Transverse colon (tissue), 4 donors: ENCODE data around the gene NTN3. TPM values are rescaled to one million over a fixed set of nuclear protein-coding genes. Genes with fewer than 3 reads are reported as not detected.

ENCODE experiments used
- DNase-seq: peaks from one replicate; pipeline ENCODE4 v3.0.0-alpha.2; 2019
- H3K27ac ChIP-seq, 4 donors: fragments of 200-600 bp; sonication (generic); 2 replicates each; pipeline ENCODE4 v1.5.1; 2016 to 2018; ENCODE audit warnings: inconsistent platforms in 4 of 4
- H3K27me3 ChIP-seq: fragments of 200-600 bp; sonication (generic); 2 replicates; pipeline ENCODE4 v1.5.1; 2017; ENCODE audit warnings: inconsistent platforms
- H3K36me3 ChIP-seq, 4 donors: fragments of 200-600 bp; sonication (generic); 2 replicates each; pipeline ENCODE4 v1.5.1; 2017 to 2019; ENCODE audit warnings: inconsistent platforms in 4 of 4
- H3K4me1 ChIP-seq, 4 donors: fragments of 200-600 bp; sonication (generic); 2 replicates each; pipeline ENCODE4 v1.5.1; 2017 to 2020; ENCODE audit warnings: inconsistent platforms in 4 of 4
- H3K4me3 ChIP-seq, 4 donors: fragments of 200-600 bp; sonication (generic); 1 replicate in 1 of 4; 2 replicates in 3 of 4; pipeline versions ENCODE4 v1.5.1 to v1.6.1; 2017 to 2019; ENCODE audit warnings: inconsistent platforms in 4 of 4
- H3K9me3 ChIP-seq, 2 donors: fragments of 200-600 bp; sonication (generic); 2 replicates each; pipeline ENCODE4 v1.5.1; 2017 to 2019; ENCODE audit warnings: inconsistent platforms in 2 of 2
- CTCF ChIP-seq, 5 experiments: fragments of 200-600 bp in 3 of 5; fragments of 450-650 bp in 2 of 5; sonication (generic) in 3 of 5; IDR thresholded peaks; 1 replicate in 2 of 5; 2 replicates in 3 of 5; pipeline ENCODE4 v1.5.1; 2016 to 2017; ENCODE audit warnings: antibody characterized with exemption in 5 of 5, inconsistent platforms in 3 of 5, mild to moderate bottlenecking in 2 of 5, moderate library complexity in 1 of 5
- EP300 ChIP-seq: sonication (generic); formaldehyde crosslinking; IDR thresholded peaks from one replicate; pipeline ENCODE4 v1.6.1; 2017; ENCODE audit warnings: antibody characterized with exemption, low read depth
- POLR2A ChIP-seq: fragments of 450-650 bp; IDR thresholded peaks from one replicate; pipeline ENCODE4 v1.6.1; 2016; ENCODE audit warnings: antibody characterized with exemption, mild to moderate bottlenecking, moderate library complexity
- POLR2AphosphoS5 ChIP-seq, 3 donors: sonication (generic); formaldehyde crosslinking; IDR thresholded peaks; one replicate each; pipeline ENCODE4 v1.6.1; 2016; ENCODE audit warnings: antibody characterized with exemption in 3 of 3
- WGBS, 2 donors: methylation state at CpG; one replicate each; pipeline ENCODE4 v1.1.5; 2018; ENCODE audit warnings: low coverage in 1 of 2; 5-methylcytosine and 5-hydroxymethylcytosine counted together
- in situ Hi-C, 4 donors: fragments of 200-750 bp; cut with MboI; loops; one replicate each; pipeline versions ENCODE4 v1.15.0 to v1.15.1; 2017; ENCODE audit warnings: low sequenced_read_pairs in 3 of 4, low pct_ligation_motif_present in 1 of 4, low pct_unique_long_range_greater_than_20kb in 1 of 4
- intact Hi-C: fragments of 100-400 bp; cut with DNase I; formaldehyde crosslinking; loops from one replicate; pipeline ENCODE4 v1.15.1; 2023; ENCODE audit warnings: low total_unique reads
- total RNA-seq, 4 donors: library from RNA; depleted of rRNA; stranded (reverse); fragments of >200 nt; gene quantifications; one replicate each; pipeline ENCODE4 v1.1.0, GENCODE V29; 2016

NTN3 gene
- total RNA-seq, 4 donors from 2014 or later, result not detected

GRCh38 chr16:2500918-2501750 lies 30.0 kb downstream of the NTN3 start:
- H3K27ac ChIP-seq, result peak overlapping the region in 2 of 4 donors; percentile 55 to 68
- no peaks in the 10 kb centered on the region for H3K36me3 ChIP-seq
- WGBS, 2 donors, result 45% methylated on average over 15 of the region's 23 CpGs; no CpG with 5 or more reads in 1 of the 2 donors
- H3K27me3 ChIP-seq, result no peaks in the 10 kb centered on the region
- TF ChIP-seq POLR2AphosphoS5 (IDR thresholded peaks at IDR 0.05), result no peak
- peak; percentile 97 to 99 (median 99) for TF ChIP-seq CTCF (IDR thresholded peaks at IDR 0.05)
- H3K9me3 ChIP-seq, result no peaks in the 10 kb centered on the region
- intact Hi-C loops, result no loop called here
- in situ Hi-C loops, result no loop called here
- H3K4me1 ChIP-seq, result peaks cover 6 to 31% (median 11%) of the 10 kb centered on the region in 4 donors
- peak; percentile 86 for DNase-seq
- peak overlapping the region in 1 of 4 donors; percentile 20 for H3K4me3 ChIP-seq

- no peak overlapping the region for H3K4me3 ChIP-seq
- in situ Hi-C loops (no loop called here), intact Hi-C loops (no loop called here)
- no peaks in the 10 kb centered on the region for H3K9me3 ChIP-seq
- H3K27ac ChIP-seq, result peak overlapping the region in 2 of 4 donors; percentile 38 to 68
- H3K36me3 ChIP-seq, result no peaks in the 10 kb centered on the region
- 76% methylated on average over 18 of the region's 18 CpGs; no CpG with 5 or more reads in 1 of the 2 donors for WGBS, 2 donors
- H3K27me3 ChIP-seq, result no peaks in the 10 kb centered on the region
- peaks cover 6 to 27% (median 10%) of the 10 kb centered on the region in 4 donors for H3K4me1 ChIP-seq
- no peak for DNase-seq
- TF ChIP-seq POLR2AphosphoS5 (IDR thresholded peaks at IDR 0.05) (no peak), CTCF (IDR thresholded peaks at IDR 0.05) (no peak), EP300 (no peak), POLR2A (no peak)
Observed at GRCh38 chr16:2501946-2502895, 31.1 kb downstream of the NTN3 start.

GRCh38 chr16:2505695-2506094 lies 34.6 kb downstream of the NTN3 start:
- in situ Hi-C loops, result no loop called here

GRCh38 chr16:2507052-2507659 lies 36.1 kb downstream of the NTN3 start:
- in situ Hi-C loops (no loop called here), intact Hi-C loops (no loop called here)
- WGBS, 2 donors, result 80% methylated on average over 1 to 14 of the region's 14 CpGs
- Histone ChIP-seq H3K27ac (peak overlapping the region; percentile 39 to 72 (median 60)), H3K4me1 (peaks cover 0 to 16% (median 0%) of the 10 kb centered on the region in 4 donors), H3K27me3 (no peaks in the 10 kb centered on the region), H3K9me3 (no peaks in the 10 kb centered on the region), H3K36me3 (no peaks in the 10 kb centered on the region), H3K4me3 (no peak overlapping the region)
- peak; percentile 49 for DNase-seq
- no peak for TF ChIP-seq POLR2AphosphoS5 (IDR thresholded peaks at IDR 0.05)
- TF ChIP-seq POLR2A, result no peak
- no peak for TF ChIP-seq EP300

More at GRCh38 chr16:2505695-2506094, 34.6 kb downstream of the NTN3 start:
- Histone ChIP-seq H3K4me3 (no peak overlapping the region), H3K27ac (no peak overlapping the region), H3K36me3 (no peaks in the 10 kb centered on the region), H3K9me3 (no peaks in the 10 kb centered on the region), H3K4me1 (peaks cover 6 to 20% (median 9%) of the 10 kb centered on the region in 4 donors), H3K27me3 (no peaks in the 10 kb centered on the region)
- no peak for TF ChIP-seq EP300
- no peak for DNase-seq
- 87 to 91% methylated on average over 5 to 14 of the region's 14 CpGs for WGBS, 2 donors
- intact Hi-C loops, result no loop called here
